ES-I3 (cell line): ENCODE measurements around the gene ACTBL2.
"Not testable (repeated sequence)": the region's sequence is repeated elsewhere in the genome, so short reads cannot be mapped to it uniquely, and the experiment has no call there.

ENCODE experiments used
- H3K36me3 ChIP-seq: 2 replicates; pipeline ENCODE4 v1.6.1; 2013; ENCODE audit warnings: mild to moderate bottlenecking, low read length, control low read depth, moderate library complexity; ENCODE audit not compliant: insufficient read depth
- H3K4me1 ChIP-seq: 2 replicates; pipeline ENCODE4 v1.6.1; 2013; ENCODE audit warnings: mild to moderate bottlenecking, control low read depth, low read length; ENCODE audit not compliant: insufficient read depth
- H3K9ac ChIP-seq: 2 replicates; pipeline ENCODE4 v1.6.1; 2013; ENCODE audit warnings: low read depth, mild to moderate bottlenecking, low read length, moderate library complexity
- H3K9me3 ChIP-seq: 2 replicates; pipeline ENCODE4 v1.6.1; 2013; ENCODE audit warnings: mild to moderate bottlenecking, low read length, moderate library complexity; ENCODE audit not compliant: control insufficient read depth, insufficient read depth

ACTBL2 gene

GRCh38 chr5:57476601-57477056, 6.0 kb downstream of the ACTBL2 start:
- Histone ChIP-seq H3K36me3 (no peaks in the 10 kb centered on the region), H3K9me3 (no peaks in the 10 kb centered on the region), H3K4me1 (no peaks in the 10 kb centered on the region), H3K9ac (no peak overlapping the region)

- Histone ChIP-seq H3K9me3 (no peaks in the 10 kb centered on the region), H3K4me1 (no peaks in the 10 kb centered on the region), H3K36me3 (no peaks in the 10 kb centered on the region), H3K9ac (no peak overlapping the region)
Observed at GRCh38 chr5:57470339-57470738, 12.3 kb downstream of the ACTBL2 start.

- Histone ChIP-seq H3K36me3 (no peaks in the 10 kb centered on the region), H3K9ac (no peak overlapping the region), H3K9me3 (no peaks in the 10 kb centered on the region), H3K4me1 (no peaks in the 10 kb centered on the region)
Observed at GRCh38 chr5:57468481-57469163, 14.0 kb downstream of the ACTBL2 start.

GRCh38 chr5:57466544-57466943, 16.1 kb downstream of the ACTBL2 start:
- H3K4me1 ChIP-seq: no peaks in the 10 kb centered on the region
- H3K36me3 ChIP-seq: no peaks in the 10 kb centered on the region
- H3K9ac ChIP-seq: no peak overlapping the region
- no peaks in the 10 kb centered on the region for H3K9me3 ChIP-seq

GRCh38 chr5:57460056-57460455, 22.6 kb downstream of the ACTBL2 start:
- not testable (repeated sequence) for H3K9me3 ChIP-seq, H3K36me3 ChIP-seq, H3K4me1 ChIP-seq, H3K9ac ChIP-seq

- no peaks in the 10 kb centered on the region for H3K36me3 ChIP-seq
- no peak overlapping the region for H3K9ac ChIP-seq
- no peaks in the 10 kb centered on the region for H3K9me3 ChIP-seq
- no peaks in the 10 kb centered on the region for H3K4me1 ChIP-seq
Observed at GRCh38 chr5:57458443-57458842, 24.2 kb downstream of the ACTBL2 start.

GRCh38 chr5:57456531-57457135, 26.0 kb downstream of the ACTBL2 start:
- Histone ChIP-seq H3K9me3 (no peaks in the 10 kb centered on the region), H3K9ac (no peak overlapping the region), H3K36me3 (no peaks in the 10 kb centered on the region), H3K4me1 (no peaks in the 10 kb centered on the region)

- no peaks in the 10 kb centered on the region for H3K36me3 ChIP-seq
- H3K4me1 ChIP-seq: no peaks in the 10 kb centered on the region
- H3K9ac ChIP-seq: no peak overlapping the region
- H3K9me3 ChIP-seq: no peaks in the 10 kb centered on the region
Observed at GRCh38 chr5:57455511-57456455, 26.8 kb downstream of the ACTBL2 start.

GRCh38 chr5:57454896-57455295, 27.7 kb downstream of the ACTBL2 start:
- Histone ChIP-seq H3K9ac (no peak overlapping the region), H3K4me1 (no peaks in the 10 kb centered on the region), H3K9me3 (no peaks in the 10 kb centered on the region), H3K36me3 (no peaks in the 10 kb centered on the region)

GRCh38 chr5:57453728-57454127, 28.9 kb downstream of the ACTBL2 start:
- Histone ChIP-seq H3K9me3 (no peaks in the 10 kb centered on the region), H3K4me1 (no peaks in the 10 kb centered on the region), H3K9ac (no peak overlapping the region), H3K36me3 (no peaks in the 10 kb centered on the region)

- H3K36me3 ChIP-seq: no peaks in the 10 kb centered on the region
- H3K9me3 ChIP-seq: no peaks in the 10 kb centered on the region
- H3K4me1 ChIP-seq: no peaks in the 10 kb centered on the region
- no peak overlapping the region for H3K9ac ChIP-seq
Observed at GRCh38 chr5:57452885-57453284, 29.7 kb downstream of the ACTBL2 start.

GRCh38 chr5:57450991-57451876, 31.4 kb downstream of the ACTBL2 start:
- no peak overlapping the region for H3K9ac ChIP-seq

GRCh38 chr5:57448751-57449150, 33.9 kb downstream of the ACTBL2 start:
- Histone ChIP-seq H3K36me3 (no peaks in the 10 kb centered on the region), H3K4me1 (no peaks in the 10 kb centered on the region), H3K9me3 (no peaks in the 10 kb centered on the region), H3K9ac (no peak overlapping the region)

More at GRCh38 chr5:57450991-57451876, 31.4 kb downstream of the ACTBL2 start:
- Histone ChIP-seq H3K4me1 (no peaks in the 10 kb centered on the region), H3K36me3 (no peaks in the 10 kb centered on the region), H3K9me3 (no peaks in the 10 kb centered on the region)

- Histone ChIP-seq H3K4me1 (no peaks in the 10 kb centered on the region), H3K36me3 (no peaks in the 10 kb centered on the region), H3K9ac (no peak overlapping the region), H3K9me3 (no peaks in the 10 kb centered on the region)
Observed at GRCh38 chr5:57448287-57448686, 34.3 kb downstream of the ACTBL2 start.
